H1 (cell line): ENCODE data around the gene KIAA1671. TPM values are rescaled to one million over a fixed set of nuclear protein-coding genes. Genes with fewer than 3 reads are reported as not detected.

Experiments
- CTCF ChIA-PET: fragments of 300-600 bp; sonication (Branson Sonifier 250); formaldehyde crosslinking; loops from one replicate; lab custom pipeline; 2021; ENCODE audit not compliant: partially characterized antibody; lab: Charles Lee
- POLR2A ChIA-PET: fragments of 300-600 bp; sonication (Branson Sonifier 250); formaldehyde crosslinking; loops from one replicate; lab custom pipeline; 2021; ENCODE audit warnings: inconsistent platforms; ENCODE audit not compliant: partially characterized antibody; lab: Charles Lee
- DNase-seq, 2 experiments: peaks; one replicate each; pipeline versions ENCODE4 v3.0.0 to v3.0.0-alpha.2; 2010 to 2022; ENCODE audit warnings: low spot score in 2 of 2, low read depth in 1 of 2, mixed read lengths in 1 of 2
- FAIRE-seq: peaks from 2 replicates; lab custom pipeline; 2011; peaks lifted over from hg19 to GRCh38; lab: Jason Lieb, UNC
- H2AFZ ChIP-seq: 2 replicates; pipeline ENCODE4 v1.8.1; 2012; ENCODE audit warnings: low read length, inconsistent platforms
- H2AK5ac ChIP-seq: 2 replicates; pipeline ENCODE4 v1.6.1; 2013; ENCODE audit warnings: low read depth, low read length
- H2BK120ac ChIP-seq: replicated peaks from 2 replicates; pipeline ENCODE3; 2013; ENCODE audit warnings: low read depth, low read length, inconsistent platforms
- H2BK12ac ChIP-seq: 2 replicates; pipeline ENCODE4 v1.6.1; 2013; ENCODE audit warnings: low read depth, low read length
- H2BK15ac ChIP-seq: 2 replicates; pipeline ENCODE4 v1.6.1; 2013; ENCODE audit warnings: low read length
- H2BK20ac ChIP-seq: 2 replicates; pipeline ENCODE4 v1.6.1; 2013; ENCODE audit warnings: low read length
- H2BK5ac ChIP-seq: 2 replicates; pipeline ENCODE4 v1.6.1; 2013; ENCODE audit warnings: low read depth, low read length
- H3K14ac ChIP-seq: 2 replicates; pipeline ENCODE4 v1.6.1; 2013; ENCODE audit warnings: inconsistent platforms; ENCODE audit not compliant: insufficient read length
- H3K18ac ChIP-seq: 2 replicates; pipeline ENCODE4 v1.6.1; 2013; ENCODE audit warnings: low read length; ENCODE audit errors: extremely low read depth
- H3K23ac ChIP-seq: 2 replicates; pipeline ENCODE4 v1.6.1; 2013; ENCODE audit warnings: inconsistent platforms; ENCODE audit not compliant: insufficient read length
- H3K23me2 ChIP-seq: 2 replicates; pipeline ENCODE4 v1.6.1; 2013; ENCODE audit warnings: low read depth, low read length
- H3K27ac ChIP-seq: 2 replicates; pipeline ENCODE4 v1.6.1; 2011; ENCODE audit warnings: low read depth, low read length, inconsistent platforms
- H3K27me3 ChIP-seq, 4 experiments: replicated peaks in 1 of 4; 1 replicate in 1 of 4; 2 replicates in 3 of 4; pipeline versions ENCODE4 v1.6.1 to v1.8.1; 2011 to 2013; ENCODE audit warnings: low read length in 3 of 4, mild to moderate bottlenecking in 3 of 4, inconsistent platforms in 2 of 4, mixed read lengths in 2 of 4, moderate library complexity in 1 of 4; ENCODE audit not compliant: control insufficient read depth in 3 of 4, insufficient read depth in 3 of 4; ENCODE audit errors: extremely low read depth in 1 of 4
- H3K36me3 ChIP-seq, 4 experiments: 2 replicates each; pipeline versions ENCODE4 v1.6.1 to v1.8.1; 2011 to 2013; ENCODE audit warnings: mild to moderate bottlenecking in 4 of 4, low read length in 3 of 4, moderate library complexity in 2 of 4, control low read depth in 1 of 4, inconsistent platforms in 1 of 4; ENCODE audit not compliant: insufficient read depth in 4 of 4, control insufficient read depth in 2 of 4
- H3K4ac ChIP-seq: replicated peaks from 2 replicates; pipeline ENCODE3; 2013; ENCODE audit warnings: low read length, low read depth, mixed read lengths, inconsistent platforms; ENCODE audit not compliant: insufficient read length
- H3K4me1 ChIP-seq, 4 experiments: replicated peaks in 1 of 4; 1 replicate in 1 of 4; 2 replicates in 3 of 4; pipeline versions ENCODE4 v1.6.1 to v1.8.1; 2011 to 2013; ENCODE audit warnings: low read length in 3 of 4, inconsistent platforms in 2 of 4, mixed read lengths in 1 of 4; ENCODE audit not compliant: insufficient read depth in 4 of 4, control insufficient read depth in 3 of 4
- H3K4me2 ChIP-seq, 2 experiments: 2 replicates each; pipeline versions ENCODE4 v1.6.1 to v1.8.1; 2011 to 2013; ENCODE audit warnings: low read depth in 2 of 2, low read length in 2 of 2, control low read depth in 1 of 2, inconsistent platforms in 1 of 2, mild to moderate bottlenecking in 1 of 2; ENCODE audit not compliant: insufficient read depth in 1 of 2
- H3K4me3 ChIP-seq, 4 experiments: fragments of 200-600, 300-600 bp in 1 of 4; sonication (generic), shearing (Covaris generic), sonication (Bioruptor Twin) in 1 of 4; 2 replicates each; pipeline versions ENCODE4 v1.5.1 to v1.8.1; 2011 to 2016; ENCODE audit warnings: low read length in 4 of 4, low read depth in 3 of 4, control low read depth in 2 of 4, inconsistent platforms in 2 of 4, mild to moderate bottlenecking in 2 of 4, mixed read lengths in 1 of 4, moderate library complexity in 1 of 4; ENCODE audit not compliant: insufficient read depth in 2 of 4; ENCODE audit errors: extremely low read depth in 1 of 4
- H3K56ac ChIP-seq: replicated peaks from 2 replicates; pipeline ENCODE3; 2013; ENCODE audit warnings: low read depth, mild to moderate bottlenecking, mixed read lengths, low read length, inconsistent platforms; ENCODE audit not compliant: insufficient read length
- H3K79me1 ChIP-seq: 2 replicates; pipeline ENCODE4 v1.6.1; 2013; ENCODE audit warnings: low read depth, low read length, control low read depth
- H3K79me2 ChIP-seq, 2 experiments: 2 replicates each; pipeline versions ENCODE4 v1.6.1 to v1.8.1; 2012 to 2013; ENCODE audit warnings: low read length in 2 of 2, mild to moderate bottlenecking in 2 of 2, inconsistent platforms in 1 of 2; ENCODE audit not compliant: insufficient read depth in 2 of 2, control insufficient read depth in 1 of 2
- H3K9ac ChIP-seq, 4 experiments: replicated peaks in 1 of 4; 1 replicate in 1 of 4; 2 replicates in 3 of 4; pipeline versions ENCODE4 v1.6.1 to v1.8.1; 2011 to 2013; ENCODE audit warnings: low read depth in 3 of 4, low read length in 3 of 4, control low read depth in 2 of 4, mild to moderate bottlenecking in 2 of 4, moderate library complexity in 2 of 4, inconsistent platforms in 1 of 4; ENCODE audit errors: extremely low read depth in 1 of 4
- H3K9me3 ChIP-seq, 2 experiments: 2 replicates each; pipeline versions ENCODE4 v1.6.1 to v1.8.1; 2012 to 2013; ENCODE audit warnings: mild to moderate bottlenecking in 2 of 2, moderate library complexity in 2 of 2, control low read depth in 1 of 2, inconsistent platforms in 1 of 2, low read depth in 1 of 2, low read length in 1 of 2, mixed read lengths in 1 of 2; ENCODE audit not compliant: insufficient read depth in 2 of 2
- H4K20me1 ChIP-seq, 2 experiments: replicated peaks in 1 of 2; 2 replicates each; pipeline versions ENCODE3 to v1.8.1; 2011 to 2013; ENCODE audit warnings: inconsistent platforms in 2 of 2, low read length in 2 of 2, mild to moderate bottlenecking in 1 of 2; ENCODE audit not compliant: insufficient read depth in 2 of 2, control insufficient read depth in 1 of 2
- H4K5ac ChIP-seq: 2 replicates; pipeline ENCODE4 v1.6.1; 2013; ENCODE audit warnings: low read length, low read depth, mixed read lengths, inconsistent platforms; ENCODE audit not compliant: insufficient read length
- H4K8ac ChIP-seq: 2 replicates; pipeline ENCODE4 v1.8.0; 2013; ENCODE audit warnings: mild to moderate bottlenecking, moderate library complexity, low read length, inconsistent platforms; ENCODE audit not compliant: insufficient read depth; ENCODE audit errors: extremely low read depth
- H4K91ac ChIP-seq: replicated peaks from 2 replicates; pipeline ENCODE3; 2013; ENCODE audit warnings: low read length, mixed read lengths, inconsistent platforms; ENCODE audit not compliant: insufficient read length
- ASH2L ChIP-seq: fragments of 200-600, 300-600 bp; sonication (generic); IDR thresholded peaks from one replicate; pipeline ENCODE4 v1.7.1; 2017; ENCODE audit warnings: low read length
- CBX5 ChIP-seq: fragments of 300-800, 300-1000 bp; sonication (generic); IDR thresholded peaks from 2 replicates; pipeline ENCODE4 v1.7.1; 2016; ENCODE audit warnings: antibody characterized with exemption, low read length, low read depth
- FOSL1 ChIP-seq: IDR thresholded peaks from 2 replicates; pipeline ENCODE4 v1.6.1; 2011; ENCODE audit warnings: mild to moderate bottlenecking, low read depth, low read length, moderate library complexity; ENCODE audit not compliant: insufficient read depth
- JUND ChIP-seq: IDR thresholded peaks from 2 replicates; pipeline ENCODE4 v1.6.1; 2011; ENCODE audit warnings: mild to moderate bottlenecking, improper control_type of control experiment, low read length
- SAP30 ChIP-seq: fragments of 300-600 bp; sonication (generic); IDR thresholded peaks from 2 replicates; pipeline ENCODE4 v1.7.1; 2012; ENCODE audit warnings: low read length, moderate library complexity, mild to moderate bottlenecking, inconsistent platforms; ENCODE audit not compliant: insufficient read depth, insufficient replicate concordance
- TAF7 ChIP-seq: optimal IDR thresholded peaks from 2 replicates; pipeline ENCODE3; 2011; ENCODE audit warnings: low read depth, mild to moderate bottlenecking, inconsistent platforms, low read length, moderate library complexity, borderline replicate concordance
- WGBS, 2 experiments: shearing (Covaris generic) in 1 of 2; methylation state at CpG; one replicate each; pipeline versions ENCODE4 v1.1.6 to v1.1.7; 2013 to 2015; ENCODE audit warnings: low lambda C conversion rate in 2 of 2, mixed read lengths in 2 of 2, inconsistent platforms in 1 of 2, low coverage in 1 of 2, missing lambda C conversion rate in 1 of 2; ENCODE audit not compliant: insufficient replicate concordance in 2 of 2, insufficient coverage in 1 of 2, insufficient read length in 1 of 2; ENCODE audit errors: extremely low coverage in 1 of 2, missing lambda C conversion rate in 1 of 2; 5-methylcytosine and 5-hydroxymethylcytosine counted together
- polyA plus RNA-seq, 7 experiments: library from polyadenylated mRNA; depleted of rRNA in 3 of 7; stranded (reverse) in 5 of 7; unstranded in 2 of 7; fragments of >200 nt in 5 of 7; fragments of 200-250 nt in 2 of 7; gene quantifications; 1 replicate in 5 of 7; 2 replicates in 1 of 7; 4 replicates in 1 of 7; pipeline versions ENCODE4 v1.2.1 to v1.2.3, GENCODE V29; 2011 to 2013; ENCODE audit warnings: missing spikeins in 2 of 7, mixed read lengths in 2 of 7
- total RNA-seq: library from RNA; stranded (reverse); fragmentation: NEBNext Ultra II Directional; extraction: Animal tissue kit (Norgen Biotek cat#: 25700); gene quantifications from 2 replicates; pipeline ENCODE4 v1.2.1, GENCODE V29; 2021

KIAA1671 gene
- total and polyA plus RNA-seq, 2 of the 8 experiments (the other 6 are each of a cell fraction or from before 2014, with no cell fraction given) = 6.4 to 23.9 TPM

GRCh38 chr22:25053153-25053805, 100.8 kb downstream of the KIAA1671 start:
- no peak overlapping the region for H2AK5ac ChIP-seq
- no peak overlapping the region for H3K9ac ChIP-seq
- no peak overlapping the region for H2AFZ ChIP-seq
- H3K79me2 ChIP-seq = no peaks in the 10 kb centered on the region
- H3K79me1 ChIP-seq = no peaks in the 10 kb centered on the region
- no peak overlapping the region for H3K4me3 ChIP-seq
- no peak overlapping the region for H3K14ac ChIP-seq
- H3K23ac ChIP-seq = no peak overlapping the region
- no peak overlapping the region for H4K91ac ChIP-seq
- H2BK20ac ChIP-seq = no peak overlapping the region
- no peak overlapping the region for H2BK15ac ChIP-seq
- DNase-seq (no peak), FAIRE-seq (no peak)
- no peak overlapping the region for H2BK120ac ChIP-seq
- CTCF ChIA-PET = interaction anchor here (0.6 to 11.6 kb wide), 10 partner anchors 9 to 284 kb away, joined by 3 to 221 read pairs (median 4); partner anchors contain the start of genes KIAA1671 and LHFPL7
- no peak overlapping the region for H3K18ac ChIP-seq
- no peak overlapping the region for H4K5ac ChIP-seq
- no peak for TF ChIP-seq ASH2L
- TF ChIP-seq CBX5 = no peak
- TF ChIP-seq SAP30 = no peak
- TF ChIP-seq FOSL1 = no peak
- no peak for TF ChIP-seq TAF7
- TF ChIP-seq JUND = no peak
- no peak overlapping the region for H2BK12ac ChIP-seq
- no peak overlapping the region for H3K27ac ChIP-seq
- POLR2A ChIA-PET = no interaction called here
- no peak overlapping the region for H3K4me2 ChIP-seq
- H3K56ac ChIP-seq = no peak overlapping the region
- H3K27me3 ChIP-seq = no peaks in the 10 kb centered on the region
- H2BK5ac ChIP-seq = no peak overlapping the region
- peaks cover 10 to 14% of the 10 kb centered on the region in 2 experiments; a peak in 3 of 4 replicates for H3K9me3 ChIP-seq
- peaks cover 0 to 2% (median 0%) of the 10 kb centered on the region in 4 experiments; a peak in 1 of 7 replicates for H3K4me1 ChIP-seq
- peaks cover 8 to 17% (median 11%) of the 10 kb centered on the region in 4 experiments; a peak in 5 of 8 replicates for H3K36me3 ChIP-seq
- WGBS, 2 experiments = 95% methylated on average over 7 of the region's 7 CpGs; no CpG with 5 or more reads in 1 of the 2 experiments
- H4K8ac ChIP-seq = no peak overlapping the region
- no peak overlapping the region for H3K4ac ChIP-seq
- H3K23me2 ChIP-seq = no peaks in the 10 kb centered on the region
- peaks cover 3 to 5% of the 10 kb centered on the region in 2 experiments for H4K20me1 ChIP-seq
